HG03342 (cell line): ENCODE measurements around the gene RSRC2.
"Not testable (repeated sequence)": the region's sequence is repeated elsewhere in the genome, so short reads cannot be mapped to it uniquely, and the experiment has no call there.

Experiments used
- ATAC-seq: cut with Tn5 transposase; IDR thresholded peaks from one replicate; pipeline ENCODE4 v1.9.1; 2021; ENCODE audit warnings: mild to moderate bottlenecking, moderate library complexity; ENCODE audit not compliant: unreplicated experiment

Gene RSRC2

GRCh38 chr12:122519418-122519817 is 7.3 kb downstream of the RSRC2 start:
- no peak for ATAC-seq

GRCh38 chr12:122518908-122519307 is 7.8 kb downstream of the RSRC2 start:
- ATAC-seq: no peak

- ATAC-seq: no peak
These were observed 8.9 kb downstream of the RSRC2 start for GRCh38 chr12:122517877-122518276.

- no peak for ATAC-seq
These were observed 10.0 kb downstream of the RSRC2 start for GRCh38 chr12:122516544-122517361.

- ATAC-seq: no peak
These were observed 11.5 kb downstream of the RSRC2 start for GRCh38 chr12:122515275-122515674.

- ATAC-seq: no peak
These were observed 13.1 kb downstream of the RSRC2 start for GRCh38 chr12:122513660-122514059.

GRCh38 chr12:122513028-122513427 is 13.7 kb downstream of the RSRC2 start:
- not testable (repeated sequence) for ATAC-seq

GRCh38 chr12:122508163-122508562 is 18.6 kb downstream of the RSRC2 start:
- no peak for ATAC-seq

GRCh38 chr12:122506393-122506938 is 20.3 kb downstream of the RSRC2 start:
- ATAC-seq: no peak

- no peak for ATAC-seq
These were observed 21.2 kb downstream of the RSRC2 start for GRCh38 chr12:122505419-122506051.

- ATAC-seq: no peak
These were observed 22.7 kb downstream of the RSRC2 start for GRCh38 chr12:122503783-122504590.

- ATAC-seq: no peak
These were observed 23.5 kb downstream of the RSRC2 start for GRCh38 chr12:122503147-122503751.

- no peak for ATAC-seq
These were observed 25.2 kb downstream of the RSRC2 start for GRCh38 chr12:122501489-122501989.

GRCh38 chr12:122500685-122501488 is 25.8 kb downstream of the RSRC2 start, which contains the start of gene ZCCHC8:
TSS of gene ZCCHC8 (minus strand) at chr12:122500932. CDS start at chr12:122500840, 92 bp downstream.
- ATAC-seq: peak; percentile 90

GRCh38 chr12:122499991-122500684 is 26.6 kb downstream of the RSRC2 start:
- peak; percentile 8 for ATAC-seq

GRCh38 chr12:122495258-122495657 is 31.5 kb downstream of the RSRC2 start:
- ATAC-seq: no peak

- ATAC-seq: not testable (repeated sequence)
These were observed 33.5 kb downstream of the RSRC2 start for GRCh38 chr12:122493222-122493621.

GRCh38 chr12:122491991-122492390 is 34.7 kb downstream of the RSRC2 start:
- ATAC-seq: no peak

- no peak for ATAC-seq
These were observed 37.7 kb downstream of the RSRC2 start for GRCh38 chr12:122489038-122489437.
